ENCODE measurements around the gene GOLGA6L10. TPM values are rescaled to one million over a fixed set of nuclear protein-coding genes. Genes with fewer than 3 reads are reported as not detected.

Gene GOLGA6L10
- total RNA-seq: 0.49 TPM in 1 of 2 replicates, not detected in the other

GRCh38 chr15:82349375-82349774 lies at the start of gene GOLGA6L10:
Gene GOLGA6L10, minus strand, starts transcription at chr15:82349475. Its CDS starts 100 bp downstream, at chr15:82349375.

Other genes starting within 250 kb of the GOLGA6L10 start
- 7.4 and 10.2 TPM in 2 replicates for gene EFL1, start 86.7 kb downstream of the GOLGA6L10 start, total RNA-seq
- gene SAXO2, start 86.7 kb downstream of the GOLGA6L10 start, total RNA-seq: not detected in 2 replicates
- 0.16 and 1.3 TPM in 2 replicates for gene GOLGA6L9, start 80.3 kb upstream of the GOLGA6L10 start, total RNA-seq
- gene RPS17, start 191.0 kb upstream of the GOLGA6L10 start, total RNA-seq: 2,703 and 2,945 TPM in 2 replicates